SK-N-SH (cell line): ENCODE measurements around the gene CADM1. TPM values are rescaled to one million over a fixed set of nuclear protein-coding genes. Genes with fewer than 3 reads are reported as not detected.

ENCODE experiments used
- CTCF ChIA-PET: fragments of 300-600, 350-600 bp; formaldehyde crosslinking; extraction: SDS; loops from one replicate; lab custom pipeline; 2021; lab: Yijun Ruan, JAX
- POLR2A ChIA-PET: fragments of 350-600 bp; sonication (Branson Sonifier 250); formaldehyde crosslinking; extraction: SDS; loops from one replicate; lab custom pipeline; 2020; ENCODE audit warnings: antibody characterized with exemption, inconsistent platforms; lab: Yijun Ruan, JAX
- DNase-seq: peaks from one replicate; pipeline ENCODE4 v3.0.0; 2012
- H2AFZ ChIP-seq: fragments of 200-600 bp; sonication (generic); 2 replicates; pipeline ENCODE4 v1.8.1; 2016; ENCODE audit warnings: antibody characterized with exemption, mild to moderate bottlenecking, low read depth
- H3F3A ChIP-seq: fragments of 200-600 bp; sonication (generic); replicated peaks from 2 replicates; pipeline ENCODE3; 2016; ENCODE audit warnings: antibody characterized with exemption, mild to moderate bottlenecking; ENCODE audit not compliant: insufficient read depth
- H3K27ac ChIP-seq, 2 experiments: fragments of 200-500 bp in 1 of 2; fragments of 200-600 bp in 1 of 2; sonication (Bioruptor generic) in 1 of 2; sonication (generic), shearing (Covaris generic) in 1 of 2; 2 replicates each; pipeline versions ENCODE4 v1.5.1 to v1.6.1; 2014 to 2016; ENCODE audit warnings: low read depth in 2 of 2, inconsistent platforms in 1 of 2, low read length in 1 of 2, mild to moderate bottlenecking in 1 of 2, mixed read lengths in 1 of 2
- H3K27me3 ChIP-seq: fragments of 200-600 bp; sonication (generic), shearing (Covaris generic); 2 replicates; pipeline ENCODE4 v1.6.1; 2016; ENCODE audit warnings: mixed run types; ENCODE audit not compliant: insufficient read depth
- H3K36me3 ChIP-seq, 2 experiments: fragments of 200-500 bp in 1 of 2; fragments of 200-600 bp in 1 of 2; sonication (Bioruptor generic) in 1 of 2; sonication (generic) in 1 of 2; replicated peaks in 1 of 2; 2 replicates each; pipeline versions ENCODE3 to v1.5.1; 2014 to 2016; ENCODE audit warnings: low read length in 1 of 2, mild to moderate bottlenecking in 1 of 2; ENCODE audit not compliant: insufficient read depth in 2 of 2, control insufficient read depth in 1 of 2
- H3K4me1 ChIP-seq, 2 experiments: fragments of 200-500 bp in 1 of 2; fragments of 200-600 bp in 1 of 2; sonication (Bioruptor generic) in 1 of 2; sonication (generic), shearing (Covaris generic) in 1 of 2; 2 replicates each; pipeline versions ENCODE4 v1.5.1 to v1.6.1; 2014 to 2016; ENCODE audit warnings: low read depth in 1 of 2, low read length in 1 of 2, mixed run types in 1 of 2; ENCODE audit not compliant: insufficient read depth in 2 of 2, control insufficient read depth in 1 of 2
- H3K4me2 ChIP-seq: fragments of 200-600 bp; sonication (generic), shearing (Covaris generic); 2 replicates; pipeline ENCODE4 v1.6.1; 2017; ENCODE audit warnings: mixed run types
- H3K4me3 ChIP-seq, 2 experiments: fragments of 200-500 bp in 1 of 2; fragments of 200-600 bp in 1 of 2; sonication (Bioruptor generic) in 1 of 2; sonication (generic), shearing (Covaris generic) in 1 of 2; 2 replicates each; pipeline versions ENCODE4 v1.5.1 to v1.8.1; 2014 to 2016; ENCODE audit warnings: low read depth in 2 of 2, inconsistent platforms in 1 of 2, low read length in 1 of 2, mild to moderate bottlenecking in 1 of 2, mixed read lengths in 1 of 2, moderate library complexity in 1 of 2
- H3K79me2 ChIP-seq: fragments of 200-600 bp; sonication (generic); 2 replicates; pipeline ENCODE4 v1.8.1; 2017; ENCODE audit warnings: mild to moderate bottlenecking; ENCODE audit not compliant: insufficient read depth
- H3K9ac ChIP-seq: fragments of 200-600 bp; sonication (generic); 2 replicates; pipeline ENCODE4 v1.6.1; 2017; ENCODE audit warnings: mixed run types
- H3K9me2 ChIP-seq: fragments of 200-600 bp; sonication (generic); 2 replicates; pipeline ENCODE4 v1.6.1; 2017; ENCODE audit warnings: mixed run types
- H3K9me3 ChIP-seq: fragments of 200-600 bp; sonication (generic); 2 replicates; pipeline ENCODE4 v1.6.1; 2017; ENCODE audit warnings: mixed run types, mild to moderate bottlenecking, moderate library complexity
- H4K20me1 ChIP-seq: fragments of 200-600 bp; sonication (generic); 2 replicates; pipeline ENCODE4 v1.6.1; 2017; ENCODE audit warnings: mild to moderate bottlenecking, mixed run types; ENCODE audit not compliant: insufficient read depth
- EP300 ChIP-seq, 2 experiments: IDR thresholded peaks; 2 replicates each; pipeline versions ENCODE4 v1.4.0 to v1.6.1; 2012; ENCODE audit warnings: borderline replicate concordance in 1 of 2, low read depth in 1 of 2, low read length in 1 of 2
- FOSL2 ChIP-seq: IDR thresholded peaks from 2 replicates; pipeline ENCODE4 v1.4.0; 2012; ENCODE audit warnings: low read depth, mild to moderate bottlenecking, moderate library complexity, borderline replicate concordance
- FOXM1 ChIP-seq: IDR thresholded peaks from 2 replicates; pipeline ENCODE4 v1.4.0; 2012; ENCODE audit warnings: low read depth, mild to moderate bottlenecking
- GABPA ChIP-seq: IDR thresholded peaks from 2 replicates; pipeline ENCODE4 v1.4.0; 2012; ENCODE audit warnings: low read depth, mild to moderate bottlenecking
- GATA2 ChIP-seq: sonication (generic); formaldehyde crosslinking; IDR thresholded peaks from 2 replicates; pipeline ENCODE4 v1.5.0; 2020; ENCODE audit warnings: mild to moderate bottlenecking, missing genetic modification reagents
- NFIC ChIP-seq: IDR thresholded peaks from 2 replicates; pipeline ENCODE4 v1.4.0; 2012; ENCODE audit warnings: borderline replicate concordance
- PBX3 ChIP-seq: IDR thresholded peaks from 2 replicates; pipeline ENCODE4; 2012
- RCOR1 ChIP-seq: fragments of 150-350 bp; IDR thresholded peaks from 2 replicates; pipeline ENCODE4 v1.6.1; 2017; ENCODE audit warnings: antibody characterized with exemption, low read length
- REST ChIP-seq: IDR thresholded peaks from 2 replicates; pipeline ENCODE4 v1.6.1; 2012; ENCODE audit warnings: mild to moderate bottlenecking, low read depth, low read length, moderate library complexity
- RXRA ChIP-seq: IDR thresholded peaks from 2 replicates; pipeline ENCODE4 v1.4.0; 2012; ENCODE audit warnings: low read depth, mild to moderate bottlenecking, borderline replicate concordance
- SIN3A ChIP-seq: IDR thresholded peaks from 2 replicates; pipeline ENCODE4 v1.6.1; 2012; ENCODE audit warnings: low read depth, mild to moderate bottlenecking, low read length, moderate library complexity, borderline replicate concordance
- SMC3 ChIP-seq: IDR thresholded peaks from 2 replicates; pipeline ENCODE4 v1.6.1; 2012; ENCODE audit warnings: low read depth, low read length, improper control_type of control experiment
- TCF12 ChIP-seq: IDR thresholded peaks from 2 replicates; pipeline ENCODE4 v1.4.0; 2012
- TEAD4 ChIP-seq: IDR thresholded peaks from 2 replicates; pipeline ENCODE4 v1.4.0; 2012; ENCODE audit warnings: mild to moderate bottlenecking, borderline replicate concordance; ENCODE audit not compliant: insufficient read depth
- WGBS: methylation state at CpG from one replicate; pipeline ENCODE4 v1.1.6; 2017; ENCODE audit warnings: low lambda C conversion rate; 5-methylcytosine and 5-hydroxymethylcytosine counted together
- polyA plus RNA-seq, 3 experiments: library from polyadenylated mRNA; depleted of rRNA; stranded (reverse); fragments of >200 nt; gene quantifications; 2 replicates each; pipeline ENCODE4 v1.2.3, GENCODE V29; 2012
- TF ChIP-seq, protein P1 (sequence below): IDR thresholded peaks from 2 replicates; pipeline ENCODE4 v1.4.0; 2012; ENCODE audit warnings: low read depth, borderline replicate concordance
- TF ChIP-seq, protein P2 (sequence below): fragments of 200-600 bp; sonication (generic); IDR thresholded peaks from 2 replicates; pipeline ENCODE4 v1.6.1; 2017; ENCODE audit warnings: antibody characterized with exemption, mild to moderate bottlenecking, moderate library complexity

CADM1 gene
- polyA plus RNA-seq, 1 of the 3 experiments (the other 2 are of a cell fraction), result 7.9 TPM

GRCh38 chr11:115439385-115439784, 64.8 kb downstream of the CADM1 start:
- no peaks in the 10 kb centered on the region for H3K27me3 ChIP-seq
- no peak overlapping the region for H3K4me2 ChIP-seq
- DNase-seq, result no peak
- H3K36me3 ChIP-seq, result peaks cover 0 to 3% of the 10 kb centered on the region in 2 experiments
- H3K4me1 ChIP-seq, result peaks cover 0 to 26% of the 10 kb centered on the region in 2 experiments; a peak in 2 of 4 replicates
- no peaks in the 10 kb centered on the region for H4K20me1 ChIP-seq
- no peaks in the 10 kb centered on the region for H3F3A ChIP-seq
- CTCF ChIA-PET, result interaction anchor here (1.4 to 1.5 kb wide), 2 partner anchors 10 to 18 kb away, joined by 4 read pairs; no protein-coding TSS in a partner anchor
- no peak overlapping the region for H3K9ac ChIP-seq
- POLR2A ChIA-PET, result no interaction called here
- peak overlapping the region in 1 of 2 experiments; percentile 47; a peak in 2 of 4 replicates for H3K27ac ChIP-seq
- H3K4me3 ChIP-seq, result no peak overlapping the region
- no peaks in the 10 kb centered on the region for H3K9me3 ChIP-seq
- 40% methylated on average over 3 of the region's 3 CpGs for WGBS
- no peak overlapping the region for H2AFZ ChIP-seq
- no peaks in the 10 kb centered on the region for H3K79me2 ChIP-seq
- no peaks in the 10 kb centered on the region for H3K9me2 ChIP-seq
- TF ChIP-seq SIN3A, result no peak
- no peak for TF ChIP-seq FOXM1
- TF ChIP-seq, protein P1, sequence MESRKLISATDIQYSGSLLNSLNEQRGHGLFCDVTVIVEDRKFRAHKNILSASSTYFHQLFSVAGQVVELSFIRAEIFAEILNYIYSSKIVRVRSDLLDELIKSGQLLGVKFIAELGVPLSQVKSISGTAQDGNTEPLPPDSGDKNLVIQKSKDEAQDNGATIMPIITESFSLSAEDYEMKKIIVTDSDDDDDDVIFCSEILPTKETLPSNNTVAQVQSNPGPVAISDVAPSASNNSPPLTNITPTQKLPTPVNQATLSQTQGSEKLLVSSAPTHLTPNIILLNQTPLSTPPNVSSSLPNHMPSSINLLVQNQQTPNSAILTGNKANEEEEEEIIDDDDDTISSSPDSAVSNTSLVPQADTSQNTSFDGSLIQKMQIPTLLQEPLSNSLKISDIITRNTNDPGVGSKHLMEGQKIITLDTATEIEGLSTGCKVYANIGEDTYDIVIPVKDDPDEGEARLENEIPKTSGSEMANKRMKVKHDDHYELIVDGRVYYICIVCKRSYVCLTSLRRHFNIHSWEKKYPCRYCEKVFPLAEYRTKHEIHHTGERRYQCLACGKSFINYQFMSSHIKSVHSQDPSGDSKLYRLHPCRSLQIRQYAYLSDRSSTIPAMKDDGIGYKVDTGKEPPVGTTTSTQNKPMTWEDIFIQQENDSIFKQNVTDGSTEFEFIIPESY, result no peak
- peak; percentile 48 for TF ChIP-seq GATA2
- TF ChIP-seq RCOR1, result no peak
- peak; percentile 12; the same call in 1 of the 2 replicates for TF ChIP-seq TCF12
- TF ChIP-seq NFIC, result no peak
- no peak for TF ChIP-seq SMC3
- TF ChIP-seq RXRA, result no peak
- TF ChIP-seq PBX3, result no peak
- TF ChIP-seq FOSL2, result no peak

GRCh38 chr11:115437902-115438575, 66.2 kb downstream of the CADM1 start:
- Histone ChIP-seq H3K27ac (peak overlapping the region in 1 of 2 experiments; percentile 39; a peak in 1 of 4 replicates), H3K9me3 (no peaks in the 10 kb centered on the region), H3F3A (no peaks in the 10 kb centered on the region), H2AFZ (no peak overlapping the region), H3K36me3 (no peaks in the 10 kb centered on the region), H3K4me3 (no peak overlapping the region), H3K27me3 (no peaks in the 10 kb centered on the region), H3K9me2 (no peaks in the 10 kb centered on the region), H3K4me2 (no peak overlapping the region), H3K9ac (no peak overlapping the region), H3K4me1 (peaks cover 0 to 26% of the 10 kb centered on the region in 2 experiments; a peak in 2 of 4 replicates), H4K20me1 (no peaks in the 10 kb centered on the region), H3K79me2 (no peaks in the 10 kb centered on the region)
- POLR2A ChIA-PET, result no interaction called here
- TF ChIP-seq, protein P2, sequence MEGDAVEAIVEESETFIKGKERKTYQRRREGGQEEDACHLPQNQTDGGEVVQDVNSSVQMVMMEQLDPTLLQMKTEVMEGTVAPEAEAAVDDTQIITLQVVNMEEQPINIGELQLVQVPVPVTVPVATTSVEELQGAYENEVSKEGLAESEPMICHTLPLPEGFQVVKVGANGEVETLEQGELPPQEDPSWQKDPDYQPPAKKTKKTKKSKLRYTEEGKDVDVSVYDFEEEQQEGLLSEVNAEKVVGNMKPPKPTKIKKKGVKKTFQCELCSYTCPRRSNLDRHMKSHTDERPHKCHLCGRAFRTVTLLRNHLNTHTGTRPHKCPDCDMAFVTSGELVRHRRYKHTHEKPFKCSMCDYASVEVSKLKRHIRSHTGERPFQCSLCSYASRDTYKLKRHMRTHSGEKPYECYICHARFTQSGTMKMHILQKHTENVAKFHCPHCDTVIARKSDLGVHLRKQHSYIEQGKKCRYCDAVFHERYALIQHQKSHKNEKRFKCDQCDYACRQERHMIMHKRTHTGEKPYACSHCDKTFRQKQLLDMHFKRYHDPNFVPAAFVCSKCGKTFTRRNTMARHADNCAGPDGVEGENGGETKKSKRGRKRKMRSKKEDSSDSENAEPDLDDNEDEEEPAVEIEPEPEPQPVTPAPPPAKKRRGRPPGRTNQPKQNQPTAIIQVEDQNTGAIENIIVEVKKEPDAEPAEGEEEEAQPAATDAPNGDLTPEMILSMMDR, result no peak
- TF ChIP-seq GABPA, result no peak
- TF ChIP-seq EP300 (IDR thresholded peaks at IDR 0.05; ENCODE audit: borderline replicate concordance in 1 of 2, low read depth in 1 of 2, low read length in 1 of 2), result no peak
- no peak for TF ChIP-seq TEAD4
- TF ChIP-seq REST, result no peak
- 72% methylated on average over 7 of the region's 7 CpGs for WGBS
- DNase-seq, result no peak
- CTCF ChIA-PET, result interaction anchor here (1.1 to 1.5 kb wide), 6 partner anchors 11 to 664 kb away, joined by 4 read pairs; no protein-coding TSS in a partner anchor
